HTR-8/SVneo (cell line): Measurements from ENCODE around the gene STK24.

ENCODE experiments used
- DNase-seq: peaks from one replicate; pipeline ENCODE4 v3.0.0; 2011; ENCODE audit warnings: low spot score, mixed read lengths; ENCODE audit not compliant: insufficient read length
- FAIRE-seq: peaks from 2 replicates; lab custom pipeline; 2011; peaks lifted over from hg19 to GRCh38; lab: Jason Lieb, UNC

STK24 gene

GRCh38 chr13:98515818-98516465 lies 61.0 kb downstream of the STK24 start:
- DNase-seq (no peak), FAIRE-seq (no peak)

- DNase-seq (no peak), FAIRE-seq (no peak)
Measured at GRCh38 chr13:98514288-98514687, 62.6 kb downstream of the STK24 start.

GRCh38 chr13:98513837-98514236 lies 63.1 kb downstream of the STK24 start:
- DNase-seq, result no peak
- no peak for FAIRE-seq

- DNase-seq, result no peak
- no peak for FAIRE-seq
Measured at GRCh38 chr13:98512774-98513665, 63.9 kb downstream of the STK24 start.

- no peak for DNase-seq
- FAIRE-seq, result no peak
Measured at GRCh38 chr13:98511435-98511834, 65.5 kb downstream of the STK24 start.

GRCh38 chr13:98510156-98510509 lies 66.8 kb downstream of the STK24 start:
- FAIRE-seq, result no peak
- DNase-seq, result no peak

- FAIRE-seq (no peak), DNase-seq (no peak)
Measured at GRCh38 chr13:98509271-98510155, 67.4 kb downstream of the STK24 start.

- DNase-seq (no peak), FAIRE-seq (no peak)
Measured at GRCh38 chr13:98508685-98509084, 68.2 kb downstream of the STK24 start.

- DNase-seq (no peak), FAIRE-seq (no peak)
Measured at GRCh38 chr13:98508280-98508679, 68.6 kb downstream of the STK24 start.

- FAIRE-seq, result no peak
Measured at GRCh38 chr13:98507282-98507797, 69.6 kb downstream of the STK24 start.

GRCh38 chr13:98506728-98507230 lies 70.1 kb downstream of the STK24 start:
- no peak for FAIRE-seq

More at GRCh38 chr13:98507282-98507797, 69.6 kb downstream of the STK24 start:
- DNase-seq, result no peak

GRCh38 chr13:98506322-98506721 lies 70.6 kb downstream of the STK24 start:
- FAIRE-seq, result no peak
- DNase-seq, result no peak

More at GRCh38 chr13:98506728-98507230, 70.1 kb downstream of the STK24 start:
- no peak for DNase-seq

GRCh38 chr13:98505217-98505616 lies 71.7 kb downstream of the STK24 start:
- FAIRE-seq (no peak), DNase-seq (no peak)

- FAIRE-seq, result no peak
- no peak for DNase-seq
Measured at GRCh38 chr13:98504371-98504963, 72.4 kb downstream of the STK24 start.

- DNase-seq (no peak), FAIRE-seq (no peak)
Measured at GRCh38 chr13:98504029-98504351, 72.9 kb downstream of the STK24 start.

GRCh38 chr13:98503175-98504028 lies 73.5 kb downstream of the STK24 start:
- no peak for FAIRE-seq
- no peak for DNase-seq

GRCh38 chr13:98500963-98501421 lies 75.9 kb downstream of the STK24 start:
- DNase-seq (no peak), FAIRE-seq (no peak)

- FAIRE-seq, result no peak
- no peak for DNase-seq
Measured at GRCh38 chr13:98496966-98497365, 79.9 kb downstream of the STK24 start.

GRCh38 chr13:98496479-98496791 lies 80.5 kb downstream of the STK24 start:
- DNase-seq (no peak), FAIRE-seq (no peak)
